Ovary (tissue), 9 donors: ENCODE data around the gene XRCC5. TPM values are rescaled to one million over a fixed set of nuclear protein-coding genes. Genes with fewer than 3 reads are reported as not detected.

ENCODE experiments used
- DNase-seq, 5 donors: peaks; one replicate each; pipeline ENCODE4 v3.0.0-alpha.2; 2019 to 2020
- H3K27ac ChIP-seq, 2 donors: fragments of 200-600 bp; one replicate each; pipeline versions ENCODE4 v1.5.1 to v1.8.0; 2019 to 2022
- H3K27me3 ChIP-seq: fragments of 200-600 bp; one replicate; pipeline ENCODE4 v1.8.0; 2022
- H3K36me3 ChIP-seq: fragments of 200-600 bp; sonication (generic); one replicate; pipeline ENCODE4 v1.5.1; 2019
- H3K4me1 ChIP-seq: one replicate; pipeline ENCODE4 v1.8.1; 2013; ENCODE audit warnings: mild to moderate bottlenecking, moderate library complexity; ENCODE audit not compliant: insufficient read depth
- H3K4me3 ChIP-seq: fragments of 200-600 bp; sonication (generic); one replicate; pipeline ENCODE4 v1.5.1; 2017
- H3K9me3 ChIP-seq, 2 donors: fragments of 200-600 bp in 1 of 2; sonication (generic) in 1 of 2; one replicate each; pipeline versions ENCODE4 v1.5.1 to v1.8.1; 2013 to 2019; ENCODE audit warnings: mild to moderate bottlenecking in 1 of 2, moderate library complexity in 1 of 2
- EP300 ChIP-seq: sonication (generic); formaldehyde crosslinking; IDR thresholded peaks from one replicate; pipeline ENCODE4 v1.6.1; 2017; ENCODE audit warnings: antibody characterized with exemption
- POLR2A ChIP-seq: fragments of 450-650 bp; IDR thresholded peaks from one replicate; pipeline ENCODE4 v1.6.1; 2017; ENCODE audit warnings: antibody characterized with exemption, mild to moderate bottlenecking, moderate library complexity
- WGBS, 3 donors: extraction: QIAGEN DNeasy Blood & Tissue Kit in 1 of 3; methylation state at CpG; one replicate each; pipeline versions ENCODE4 v1.1.5 to v1.1.7; 2013 to 2017; 5-methylcytosine and 5-hydroxymethylcytosine counted together
- intact Hi-C, 4 donors: fragments of 100-400 bp; cut with DNase I; formaldehyde crosslinking; loops; one replicate each; pipeline versions ENCODE4 v1.11.0 to v1.15.1; 2022 to 2023
- polyA plus RNA-seq, 2 donors: library from polyadenylated mRNA; stranded (reverse); fragments of 200-250 nt in 1 of 2; fragments of 350-450 nt in 1 of 2; fragmentation: Illumina TruSeq in 1 of 2; extraction: RNeasy Lipid Tissue Mini Kit (QIAGEN cat#74804) in 1 of 2; gene quantifications; one replicate each; pipeline ENCODE4 v1.2.3, GENCODE V29; 2013 to 2014
- total RNA-seq, 7 donors: library from RNA; depleted of rRNA in 2 of 7; stranded (reverse); fragments of >200 nt in 2 of 7; fragmentation: NEBNext Ultra II Directional in 3 of 7; extraction: Animal tissue kit (Norgen Biotek cat#: 25700) in 3 of 7; gene quantifications; one replicate each; pipeline versions ENCODE4 v1.1.0 to v1.2.4, GENCODE V29; 2016 to 2023
- TF ChIP-seq, protein P1 (sequence below), 3 donors: fragments of 450-650 bp in 2 of 3; fragments of 200-600 bp in 1 of 3; IDR thresholded peaks; one replicate each; pipeline versions ENCODE4 v1.5.1 to v1.8.0; 2016 to 2022; ENCODE audit warnings: antibody characterized with exemption in 3 of 3, mild to moderate bottlenecking in 1 of 3
- donor health status: DM: no; HTN: no; CAD: no; lungs with moderate emphysema.
- donor health status: DM: no; HTN: no; CAD: no.
- donor health status: Bipolar disorder and iron deficiency.
- donor health status: DM: yes; HTN: yes; CAD: no.
- donor health status: DM: no; HTN: no; CAD: no.
- donor health status: DM: yes; HTN: yes; CAD: no.

Gene XRCC5
- total and polyA plus RNA-seq, 9 donors, result 109 to 223 (median 206) TPM

DNA sequence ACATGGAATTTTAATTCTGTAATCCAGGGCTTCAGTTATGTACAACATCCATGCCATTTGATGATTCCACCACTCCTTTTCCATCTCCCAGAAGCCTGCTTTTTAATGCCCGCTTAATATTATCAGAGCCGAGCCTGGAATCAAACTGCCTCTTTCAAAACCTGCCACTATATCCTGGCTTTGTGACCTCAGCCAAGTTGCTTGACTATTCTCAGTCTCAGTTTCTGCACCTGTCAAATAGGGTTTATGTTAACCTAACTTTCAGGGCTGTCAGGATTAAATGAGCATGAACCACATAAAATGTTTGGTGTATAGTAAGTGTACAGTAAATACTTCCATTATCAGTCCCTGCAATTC is 108.7 kb downstream of the XRCC5 start:
- Histone ChIP-seq H3K4me3 (no peak overlapping the region), H3K9me3 (no peaks in the 10 kb centered on the region), H3K4me1 (peaks cover 2% of the 10 kb centered on the region), H3K36me3 (no peaks in the 10 kb centered on the region), H3K27me3 (no peaks in the 10 kb centered on the region), H3K27ac (no peak overlapping the region)
- intact Hi-C loops, result no loop called here
- no peak for DNase-seq
- TF ChIP-seq, protein P1, sequence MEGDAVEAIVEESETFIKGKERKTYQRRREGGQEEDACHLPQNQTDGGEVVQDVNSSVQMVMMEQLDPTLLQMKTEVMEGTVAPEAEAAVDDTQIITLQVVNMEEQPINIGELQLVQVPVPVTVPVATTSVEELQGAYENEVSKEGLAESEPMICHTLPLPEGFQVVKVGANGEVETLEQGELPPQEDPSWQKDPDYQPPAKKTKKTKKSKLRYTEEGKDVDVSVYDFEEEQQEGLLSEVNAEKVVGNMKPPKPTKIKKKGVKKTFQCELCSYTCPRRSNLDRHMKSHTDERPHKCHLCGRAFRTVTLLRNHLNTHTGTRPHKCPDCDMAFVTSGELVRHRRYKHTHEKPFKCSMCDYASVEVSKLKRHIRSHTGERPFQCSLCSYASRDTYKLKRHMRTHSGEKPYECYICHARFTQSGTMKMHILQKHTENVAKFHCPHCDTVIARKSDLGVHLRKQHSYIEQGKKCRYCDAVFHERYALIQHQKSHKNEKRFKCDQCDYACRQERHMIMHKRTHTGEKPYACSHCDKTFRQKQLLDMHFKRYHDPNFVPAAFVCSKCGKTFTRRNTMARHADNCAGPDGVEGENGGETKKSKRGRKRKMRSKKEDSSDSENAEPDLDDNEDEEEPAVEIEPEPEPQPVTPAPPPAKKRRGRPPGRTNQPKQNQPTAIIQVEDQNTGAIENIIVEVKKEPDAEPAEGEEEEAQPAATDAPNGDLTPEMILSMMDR (IDR thresholded peaks at IDR 0.05), result no peak
- no peak for TF ChIP-seq EP300
- TF ChIP-seq POLR2A, result no peak
- WGBS, 3 donors, result 79 to 90% (median 82%) methylated on average over 2 of the region's 2 CpGs

DNA sequence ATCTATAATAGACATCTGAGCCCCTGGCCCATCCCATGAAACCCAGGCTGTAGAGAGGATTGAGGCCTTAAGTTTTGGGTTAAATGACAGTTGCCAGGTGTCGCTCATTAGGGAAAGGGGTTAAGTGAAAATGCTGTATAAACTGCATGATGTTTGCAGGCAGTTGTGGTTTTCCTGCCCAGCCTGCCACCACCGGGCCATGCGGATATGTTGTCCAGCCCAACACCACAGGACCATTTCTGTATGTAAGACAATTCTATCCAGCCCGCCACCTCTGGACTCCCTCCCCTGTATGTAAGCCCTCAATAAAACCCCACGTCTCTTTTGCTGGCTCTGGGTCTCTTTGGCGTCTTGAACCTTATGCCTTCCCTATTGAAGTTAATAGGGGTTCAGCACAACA is 110.7 kb downstream of the XRCC5 start:
- Histone ChIP-seq H3K4me3 (no peak overlapping the region), H3K27ac (no peak overlapping the region), H3K36me3 (no peaks in the 10 kb centered on the region), H3K27me3 (no peaks in the 10 kb centered on the region), H3K4me1 (peaks cover 2% of the 10 kb centered on the region), H3K9me3 (no peaks in the 10 kb centered on the region)
- TF ChIP-seq POLR2A, result no peak
- TF ChIP-seq, protein P1 (IDR thresholded peaks at IDR 0.05), result no peak
- TF ChIP-seq EP300, result no peak
- no peak for DNase-seq
- intact Hi-C loops, result no loop called here
- WGBS, 3 donors, result 90 to 96% (median 91%) methylated on average over 6 of the region's 6 CpGs

GRCh38 chr2:216220976-216221375 is 111.8 kb downstream of the XRCC5 start:
- no peak overlapping the region for H3K27ac ChIP-seq
- no peaks in the 10 kb centered on the region for H3K4me1 ChIP-seq
- H3K36me3 ChIP-seq, result no peaks in the 10 kb centered on the region
- no peak for TF ChIP-seq EP300
- TF ChIP-seq POLR2A, result no peak
- TF ChIP-seq, protein P1 (IDR thresholded peaks at IDR 0.05), result no peak
- no peaks in the 10 kb centered on the region for H3K9me3 ChIP-seq
- no peak overlapping the region for H3K4me3 ChIP-seq
- intact Hi-C loops, result no loop called here
- WGBS, 3 donors, result 89 to 92% (median 91%) methylated on average over 4 of the region's 4 CpGs
- H3K27me3 ChIP-seq, result no peaks in the 10 kb centered on the region
- no peak for DNase-seq

GRCh38 chr2:216221811-216222210 is 112.7 kb downstream of the XRCC5 start:
- H3K27me3 ChIP-seq, result no peaks in the 10 kb centered on the region
- no peak overlapping the region for H3K27ac ChIP-seq
- TF ChIP-seq EP300 (no peak), POLR2A (no peak)
- TF ChIP-seq, protein P1 (IDR thresholded peaks at IDR 0.05), result no peak
- 67 to 83% (median 70%) methylated on average over 1 of the region's 1 CpG for WGBS, 3 donors
- no peak for DNase-seq
- no peaks in the 10 kb centered on the region for H3K9me3 ChIP-seq
- H3K36me3 ChIP-seq, result no peaks in the 10 kb centered on the region
- intact Hi-C loops, result no loop called here
- H3K4me3 ChIP-seq, result no peak overlapping the region
- no peaks in the 10 kb centered on the region for H3K4me1 ChIP-seq
